IPS DF 6.9 (cell line): ENCODE measurements around the gene BRMS1.

Experiments
- DNase-seq: peaks from one replicate; pipeline ENCODE4 v3.0.0-alpha.2; 2013; ENCODE audit warnings: low read depth, low spot score
- H3K27ac ChIP-seq: one replicate; pipeline ENCODE4 v1.5.1; 2013; ENCODE audit warnings: low read length, control low read depth
- H3K27me3 ChIP-seq: 2 replicates; pipeline ENCODE4 v1.6.1; 2013; ENCODE audit warnings: mild to moderate bottlenecking, low read length; ENCODE audit not compliant: control insufficient read depth, insufficient read depth
- H3K36me3 ChIP-seq: 2 replicates; pipeline ENCODE4 v1.6.1; 2013; ENCODE audit warnings: low read length; ENCODE audit not compliant: control insufficient read depth, insufficient read depth
- H3K4me1 ChIP-seq: 2 replicates; pipeline ENCODE4 v1.6.1; 2013; ENCODE audit warnings: low read length; ENCODE audit not compliant: control insufficient read depth, insufficient read depth
- H3K4me3 ChIP-seq: 2 replicates; pipeline ENCODE4 v1.5.1; 2013; ENCODE audit warnings: mild to moderate bottlenecking, low read length
- H3K9me3 ChIP-seq: 2 replicates; pipeline ENCODE4 v1.6.1; 2013; ENCODE audit warnings: low read length, inconsistent platforms; ENCODE audit not compliant: control insufficient read depth, insufficient read depth
- WGBS: extraction: QIAGEN DNeasy Blood & Tissue Kit; methylation state at CpG from one replicate; pipeline ENCODE4 v1.1.7; 2013; ENCODE audit warnings: mixed read lengths, missing lambda C conversion rate; ENCODE audit not compliant: insufficient read length, insufficient coverage; 5-methylcytosine and 5-hydroxymethylcytosine counted together

The BRMS1 gene

DNA sequence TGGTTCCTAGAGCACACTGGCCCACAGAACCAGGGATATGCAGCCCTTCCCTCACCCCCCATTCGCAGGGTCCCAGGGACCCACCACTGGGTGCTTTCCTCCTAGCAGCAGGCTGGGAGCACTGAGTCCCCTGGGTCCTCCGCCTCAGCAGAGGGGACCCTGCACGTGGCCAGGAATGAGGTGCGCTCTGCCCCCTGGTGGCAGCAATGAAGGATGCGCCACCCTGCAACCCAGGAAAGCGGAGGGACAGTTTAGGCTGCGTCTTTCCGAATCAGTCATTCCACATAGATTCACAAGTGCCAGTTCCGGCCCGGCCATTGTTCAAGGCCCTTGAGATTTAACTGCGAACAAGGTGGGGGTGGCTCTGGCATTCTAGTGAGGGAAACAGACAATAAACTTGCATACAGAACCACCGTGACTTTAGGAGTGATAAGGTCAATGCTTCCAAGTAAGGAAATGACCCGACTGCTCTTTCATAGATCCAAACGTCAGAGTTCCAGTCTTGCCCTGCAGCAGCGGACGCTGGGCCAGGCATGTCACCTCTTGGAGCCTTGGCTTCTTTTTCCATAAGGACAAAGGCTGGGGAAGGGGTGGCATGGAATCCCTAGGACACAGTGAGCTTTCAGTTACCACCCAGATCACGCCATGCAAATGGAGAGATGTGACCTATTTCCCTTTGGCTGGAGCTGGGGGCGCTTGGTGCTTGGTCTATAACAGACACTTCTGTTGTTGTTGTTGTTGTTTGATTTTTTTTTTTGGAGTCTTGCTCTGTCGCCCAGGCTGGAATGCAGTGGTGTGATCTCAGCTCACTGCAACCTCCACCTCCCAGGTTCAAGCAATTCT lies 16.4 kb downstream of the BRMS1 start:
- peaks cover 12% of the 10 kb centered on the region for H3K4me1 ChIP-seq
- WGBS, result no CpG with 5 or more reads among the region's 19 CpGs
- H3K27ac ChIP-seq, result no peak overlapping the region
- no peak overlapping the region for H3K4me3 ChIP-seq
- DNase-seq, result no peak
- H3K9me3 ChIP-seq, result no peaks in the 10 kb centered on the region
- no peaks in the 10 kb centered on the region for H3K27me3 ChIP-seq
- 0 out of 2 replicates have a peak, but pooled peaks cover 6% of the 10 kb centered on the region for H3K36me3 ChIP-seq

DNA sequence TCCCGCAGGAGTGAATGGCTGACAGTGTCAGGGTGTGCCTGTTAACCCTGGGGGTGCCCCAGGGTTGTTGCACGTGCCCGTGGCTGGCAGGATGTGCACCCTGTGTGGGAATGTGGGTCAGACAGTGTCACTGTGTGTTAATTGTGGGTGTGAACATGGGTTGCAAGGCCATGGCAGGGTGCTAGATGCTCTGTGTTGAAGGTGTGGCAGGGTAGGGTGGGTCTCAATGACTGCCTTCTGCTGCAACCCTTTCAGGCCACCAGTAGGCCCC lies 16.9 kb downstream of the BRMS1 start:
- DNase-seq, result no peak
- H3K27ac ChIP-seq, result no peak overlapping the region
- H3K9me3 ChIP-seq, result no peaks in the 10 kb centered on the region
- WGBS, result no CpG with 5 or more reads among the region's 3 CpGs
- H3K4me3 ChIP-seq, result no peak overlapping the region
- H3K36me3 ChIP-seq, result 0 out of 2 replicates have a peak, but pooled peaks cover 3% of the 10 kb centered on the region
- no peaks in the 10 kb centered on the region for H3K27me3 ChIP-seq
- H3K4me1 ChIP-seq, result peaks cover 12% of the 10 kb centered on the region

DNA sequence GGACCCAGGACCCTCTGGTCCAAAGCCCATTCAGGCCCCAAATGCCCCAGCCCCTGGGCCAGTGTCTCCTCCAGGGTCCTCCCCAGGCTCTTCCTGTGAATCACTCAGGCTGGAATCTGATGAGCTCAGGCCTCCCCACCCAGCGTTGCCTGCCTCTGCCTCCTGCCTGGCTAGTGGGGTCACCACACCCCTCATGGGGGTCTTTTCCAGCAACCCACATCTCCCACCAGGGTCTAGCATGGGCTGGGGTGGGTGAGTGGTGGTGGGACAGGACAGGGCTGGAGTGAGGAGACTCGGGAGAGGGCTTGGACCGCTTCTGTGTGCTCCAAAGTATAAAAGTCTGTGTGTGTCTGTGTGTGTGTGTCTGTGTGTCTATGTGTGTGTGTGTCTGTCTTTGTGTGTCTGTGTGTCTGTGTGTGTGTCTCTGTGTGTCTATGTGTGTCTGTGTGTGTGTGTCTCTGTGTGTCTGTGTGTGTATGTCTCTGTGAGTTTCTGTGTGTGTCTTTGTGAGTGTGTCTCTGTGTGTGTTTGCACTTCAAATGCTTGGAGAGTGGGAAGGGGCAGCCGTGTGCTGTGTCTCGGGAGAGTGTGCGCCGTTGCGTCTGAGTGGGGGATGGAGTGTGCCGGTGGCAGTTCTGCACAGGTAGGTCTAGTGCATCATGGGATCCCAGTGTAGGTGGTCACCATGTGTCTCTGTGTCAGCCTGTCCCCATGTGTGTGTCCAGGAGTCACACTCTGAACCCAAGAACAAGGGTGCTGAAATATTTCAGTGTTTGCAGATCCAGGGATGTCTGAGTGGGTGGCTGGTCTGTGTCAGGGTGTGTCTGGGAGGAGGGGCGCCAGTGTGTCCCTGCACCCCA lies 17.5 kb downstream of the BRMS1 start:
- Histone ChIP-seq H3K27me3 (no peaks in the 10 kb centered on the region), H3K27ac (no peak overlapping the region), H3K36me3 (0 out of 2 replicates have a peak, but pooled peaks cover 3% of the 10 kb centered on the region), H3K4me3 (no peak overlapping the region), H3K4me1 (peaks cover 12% of the 10 kb centered on the region), H3K9me3 (no peaks in the 10 kb centered on the region)
- DNase-seq, result no peak
- no CpG with 5 or more reads among the region's 10 CpGs for WGBS

DNA sequence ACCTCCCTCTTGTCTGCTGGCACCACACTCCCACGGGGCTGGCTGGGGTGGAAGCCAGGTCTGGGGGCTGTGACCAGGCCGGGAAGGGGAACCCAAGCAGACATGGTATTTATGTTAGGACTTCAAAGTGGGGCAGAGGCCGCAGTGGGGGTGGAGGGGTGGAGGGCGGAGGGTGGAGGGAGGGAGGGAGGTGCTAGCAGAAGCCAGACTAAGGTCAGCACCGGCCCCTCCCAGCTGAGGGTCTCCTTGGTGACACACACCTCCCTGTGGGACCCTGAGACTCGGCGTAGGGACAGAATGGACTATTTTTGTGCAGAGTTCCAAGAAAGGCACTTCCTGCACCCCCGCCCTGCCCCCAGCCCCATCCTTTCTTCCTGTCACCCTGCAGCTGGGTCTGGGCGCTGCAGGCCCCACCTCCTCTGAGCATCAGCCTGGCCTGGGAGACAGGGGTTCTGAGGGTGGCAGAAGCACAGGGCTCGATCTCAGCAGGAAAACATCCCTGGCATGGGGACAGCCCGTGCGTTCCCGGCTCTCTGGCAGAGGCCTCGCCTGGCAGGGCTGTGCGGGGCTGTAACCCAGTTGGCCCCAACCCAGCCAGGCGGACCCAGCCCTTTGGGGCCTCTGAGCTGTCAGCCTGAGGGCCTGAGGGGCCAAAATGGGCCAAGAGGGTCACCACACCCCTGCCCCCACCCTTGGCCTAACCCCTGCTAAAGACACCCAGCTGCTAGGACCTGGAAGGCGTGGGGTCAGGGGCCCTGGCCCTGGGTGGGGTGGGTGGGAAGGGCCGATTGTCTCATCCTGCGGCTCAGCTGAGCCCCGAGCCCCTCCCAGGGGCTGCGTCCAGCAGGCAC lies 18.4 kb downstream of the BRMS1 start:
- no CpG with 5 or more reads among the region's 21 CpGs for WGBS

DNA sequence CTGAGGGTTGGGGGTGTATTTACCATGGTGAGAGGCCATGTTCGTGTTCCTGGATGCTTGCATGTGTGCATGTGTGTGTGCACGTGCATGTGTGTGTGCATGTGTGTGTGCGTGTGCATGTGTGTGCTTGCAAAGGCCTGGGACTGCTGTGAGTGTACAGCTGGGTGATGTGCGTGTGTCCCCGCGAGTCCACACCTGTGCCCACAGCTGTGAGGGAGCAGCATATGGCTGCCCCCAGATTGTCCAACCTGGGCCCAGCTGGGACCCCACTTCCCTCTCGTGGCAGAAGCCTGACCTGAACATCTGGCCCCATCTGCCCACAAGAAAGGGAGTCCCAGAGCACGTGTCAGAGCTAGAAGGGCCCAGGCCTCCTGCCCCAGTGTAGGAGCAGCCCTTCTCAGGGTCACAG lies 19.6 kb downstream of the BRMS1 start:
- Histone ChIP-seq H3K27me3 (no peaks in the 10 kb centered on the region), H3K4me1 (peaks cover 12% of the 10 kb centered on the region), H3K4me3 (no peak overlapping the region), H3K9me3 (no peaks in the 10 kb centered on the region), H3K27ac (no peak overlapping the region), H3K36me3 (0 out of 2 replicates have a peak, but pooled peaks cover 3% of the 10 kb centered on the region)
- no peak for DNase-seq
- no CpG with 5 or more reads among the region's 8 CpGs for WGBS

More for the DNA sequence above, 18.4 kb downstream of the BRMS1 start:
- no peaks in the 10 kb centered on the region for H3K9me3 ChIP-seq
- H3K27ac ChIP-seq, result no peak overlapping the region
- H3K36me3 ChIP-seq, result 0 out of 2 replicates have a peak, but pooled peaks cover 3% of the 10 kb centered on the region
- no peak for DNase-seq
- peaks cover 12% of the 10 kb centered on the region for H3K4me1 ChIP-seq
- no peak overlapping the region for H3K4me3 ChIP-seq
- H3K27me3 ChIP-seq, result no peaks in the 10 kb centered on the region

DNA sequence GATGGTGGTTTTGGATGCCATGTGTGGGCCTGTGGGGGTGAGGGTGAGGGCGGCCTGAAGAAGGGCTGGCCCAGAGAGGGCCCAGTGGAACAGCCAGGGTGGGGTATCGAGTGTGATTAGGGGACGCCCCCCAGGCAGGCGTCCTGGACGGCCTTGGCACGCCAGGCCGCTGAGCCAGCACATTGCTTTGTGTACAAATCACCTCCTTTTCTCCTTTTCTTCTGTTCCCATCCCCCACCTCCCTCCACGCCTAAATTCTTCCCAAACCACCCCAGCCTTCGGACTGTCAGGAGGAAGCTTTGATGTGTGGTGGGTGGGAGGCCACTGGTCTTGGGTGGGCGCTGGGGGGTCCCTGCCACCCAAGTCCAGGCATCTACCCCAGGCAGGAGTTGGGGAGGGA lies 20.2 kb downstream of the BRMS1 start:
- 0 out of 2 replicates have a peak, but pooled peaks cover 3% of the 10 kb centered on the region for H3K36me3 ChIP-seq
- no peak overlapping the region for H3K27ac ChIP-seq
- H3K27me3 ChIP-seq, result no peaks in the 10 kb centered on the region
- DNase-seq, result no peak
- H3K4me1 ChIP-seq, result peaks cover 12% of the 10 kb centered on the region
- no CpG with 5 or more reads among the region's 10 CpGs for WGBS
- no peaks in the 10 kb centered on the region for H3K9me3 ChIP-seq
- H3K4me3 ChIP-seq, result no peak overlapping the region

DNA sequence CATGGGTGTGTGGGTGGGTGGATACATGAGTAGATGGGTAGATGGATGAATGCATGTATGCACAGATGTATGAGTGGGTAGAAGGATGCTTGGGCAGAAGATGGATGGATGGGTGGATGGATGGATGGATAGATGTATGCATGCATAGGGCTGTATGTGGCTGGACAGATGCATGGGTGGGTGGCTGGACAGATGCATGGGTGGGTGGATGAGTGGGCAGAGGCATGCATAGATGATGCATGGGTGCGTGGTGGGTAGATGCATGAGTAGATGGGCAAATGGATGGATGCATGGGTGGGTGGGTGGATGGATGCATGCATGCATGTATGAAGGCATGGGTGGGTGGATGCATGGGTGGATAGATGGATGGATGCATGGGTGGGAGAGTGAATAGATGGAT lies 21.2 kb downstream of the BRMS1 start:
- H3K9me3 ChIP-seq, result no peaks in the 10 kb centered on the region
- H3K36me3 ChIP-seq, result 0 out of 2 replicates have a peak, but pooled peaks cover 3% of the 10 kb centered on the region
- no peak overlapping the region for H3K27ac ChIP-seq
- no CpG with 5 or more reads among the region's 1 CpG for WGBS
- H3K27me3 ChIP-seq, result no peaks in the 10 kb centered on the region
- no peak for DNase-seq
- H3K4me3 ChIP-seq, result no peak overlapping the region
- H3K4me1 ChIP-seq, result peaks cover 12% of the 10 kb centered on the region

DNA sequence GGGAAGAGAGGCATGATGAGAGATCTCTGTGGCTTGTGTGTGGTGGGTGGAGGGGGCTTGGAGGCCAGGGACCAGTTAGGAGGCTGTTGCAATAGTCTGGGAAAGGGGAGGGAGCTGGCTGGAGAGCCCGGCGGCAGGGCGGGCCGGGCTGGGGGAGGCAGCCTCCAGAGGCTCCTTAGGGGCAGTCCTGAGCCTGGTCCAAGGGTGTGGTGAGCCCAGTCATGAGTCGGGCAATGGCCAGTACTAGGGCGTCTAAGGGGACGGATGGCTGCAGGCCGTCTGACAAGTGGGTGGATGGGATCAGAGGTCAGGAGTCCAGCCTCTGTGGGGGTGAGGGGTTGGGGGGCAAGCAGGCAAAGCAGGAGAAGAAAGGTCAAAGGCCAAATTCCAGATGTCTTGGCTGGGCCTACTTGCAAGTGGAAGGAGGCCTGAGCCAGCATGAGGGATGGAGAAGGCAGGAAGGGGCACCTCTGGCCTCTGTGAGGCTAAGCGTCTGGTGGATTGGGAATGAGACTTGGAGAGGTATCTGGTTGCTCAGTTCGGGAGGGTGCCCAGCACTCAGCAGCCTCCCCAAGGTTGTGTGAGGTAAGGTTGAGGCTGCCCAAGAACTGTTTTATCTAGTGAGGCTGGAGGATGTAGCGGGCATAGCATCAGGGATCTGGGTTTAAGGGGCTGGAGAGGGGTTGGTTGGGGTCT lies 22.0 kb downstream of the BRMS1 start:
- WGBS, result no CpG with 5 or more reads among the region's 11 CpGs
- Histone ChIP-seq H3K4me3 (no peak overlapping the region), H3K27me3 (no peaks in the 10 kb centered on the region), H3K27ac (no peak overlapping the region), H3K4me1 (peaks cover 12% of the 10 kb centered on the region), H3K36me3 (0 out of 2 replicates have a peak, but pooled peaks cover 3% of the 10 kb centered on the region), H3K9me3 (no peaks in the 10 kb centered on the region)
- no peak for DNase-seq

DNA sequence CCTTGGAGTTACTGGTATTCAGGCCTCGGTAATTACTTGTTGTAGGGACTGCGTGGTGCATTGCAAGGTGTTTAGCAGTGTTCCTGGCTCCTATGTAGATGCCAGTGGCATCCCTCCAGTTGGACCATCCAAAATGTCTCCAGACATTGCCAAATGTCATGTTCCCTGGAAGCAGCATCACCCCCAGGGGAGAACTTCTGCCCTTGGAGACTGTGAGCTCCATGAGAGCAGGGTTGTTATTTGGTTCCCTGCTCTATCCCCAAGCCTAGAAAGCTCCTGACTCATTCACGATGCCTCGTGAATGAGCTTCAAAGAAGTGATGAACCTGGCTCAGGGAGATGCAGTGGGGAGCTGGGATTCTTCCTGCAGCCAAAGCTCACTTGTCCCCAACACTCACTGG lies 23.3 kb downstream of the BRMS1 start:
- Histone ChIP-seq H3K27me3 (no peaks in the 10 kb centered on the region), H3K36me3 (peaks cover 3% of the 10 kb centered on the region; the same call in 1 of the 2 replicates), H3K9me3 (no peaks in the 10 kb centered on the region), H3K27ac (no peak overlapping the region), H3K4me1 (peaks cover 20% of the 10 kb centered on the region), H3K4me3 (no peak overlapping the region)
- WGBS, result no CpG with 5 or more reads among the region's 4 CpGs
- no peak for DNase-seq
